NB4 (cell line): Measurements from ENCODE around the gene SH3GL3.

Experiments
- POLR2A ChIP-seq: IDR thresholded peaks from 2 replicates; pipeline ENCODE4 v1.6.1; 2011; ENCODE audit warnings: mild to moderate bottlenecking; ENCODE audit not compliant: insufficient read length; ENCODE audit errors: extremely low read depth
- TF ChIP-seq, protein P1 (sequence below): IDR thresholded peaks from one replicate; pipeline ENCODE4 v1.5.1; 2012; ENCODE audit warnings: low read depth, low read length
- TF ChIP-seq, protein P2 (sequence below): IDR thresholded peaks from 2 replicates; pipeline ENCODE4 v1.6.1; 2011; ENCODE audit warnings: low read depth, low read length

DNA sequence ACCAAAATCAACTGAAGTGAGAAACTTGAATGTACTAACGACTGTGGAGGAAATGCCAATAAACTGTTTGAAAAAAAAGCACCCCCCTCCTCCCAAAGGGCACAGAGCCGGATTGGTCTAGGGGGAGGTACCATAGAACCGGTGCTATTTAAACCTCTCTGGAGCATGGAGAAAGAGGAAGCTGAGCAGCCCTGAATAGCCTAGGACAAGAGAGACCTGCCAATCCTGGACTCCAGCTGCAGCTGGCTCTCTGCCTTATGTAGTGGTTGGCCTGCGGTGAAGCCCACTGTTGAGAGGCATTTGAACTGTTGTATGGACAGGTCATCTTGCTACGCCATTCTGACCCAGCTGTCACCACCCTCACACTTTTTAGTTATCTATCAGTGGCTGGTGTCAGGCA is 1.5 kb upstream of the SH3GL3 start:
- TF ChIP-seq, protein P1, sequence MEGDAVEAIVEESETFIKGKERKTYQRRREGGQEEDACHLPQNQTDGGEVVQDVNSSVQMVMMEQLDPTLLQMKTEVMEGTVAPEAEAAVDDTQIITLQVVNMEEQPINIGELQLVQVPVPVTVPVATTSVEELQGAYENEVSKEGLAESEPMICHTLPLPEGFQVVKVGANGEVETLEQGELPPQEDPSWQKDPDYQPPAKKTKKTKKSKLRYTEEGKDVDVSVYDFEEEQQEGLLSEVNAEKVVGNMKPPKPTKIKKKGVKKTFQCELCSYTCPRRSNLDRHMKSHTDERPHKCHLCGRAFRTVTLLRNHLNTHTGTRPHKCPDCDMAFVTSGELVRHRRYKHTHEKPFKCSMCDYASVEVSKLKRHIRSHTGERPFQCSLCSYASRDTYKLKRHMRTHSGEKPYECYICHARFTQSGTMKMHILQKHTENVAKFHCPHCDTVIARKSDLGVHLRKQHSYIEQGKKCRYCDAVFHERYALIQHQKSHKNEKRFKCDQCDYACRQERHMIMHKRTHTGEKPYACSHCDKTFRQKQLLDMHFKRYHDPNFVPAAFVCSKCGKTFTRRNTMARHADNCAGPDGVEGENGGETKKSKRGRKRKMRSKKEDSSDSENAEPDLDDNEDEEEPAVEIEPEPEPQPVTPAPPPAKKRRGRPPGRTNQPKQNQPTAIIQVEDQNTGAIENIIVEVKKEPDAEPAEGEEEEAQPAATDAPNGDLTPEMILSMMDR = no peak
- TF ChIP-seq POLR2A = no peak
- TF ChIP-seq, protein P2, sequence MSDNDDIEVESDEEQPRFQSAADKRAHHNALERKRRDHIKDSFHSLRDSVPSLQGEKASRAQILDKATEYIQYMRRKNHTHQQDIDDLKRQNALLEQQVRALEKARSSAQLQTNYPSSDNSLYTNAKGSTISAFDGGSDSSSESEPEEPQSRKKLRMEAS = no peak
